ENCODE results near the gene CAPZA1. TPM values are rescaled to one million over a fixed set of nuclear protein-coding genes. Genes with fewer than 3 reads are reported as not detected.

The CAPZA1 gene
- total and polyA plus RNA-seq, 2 of the 8 experiments (the other 6 are each of a cell fraction or from before 2014, with no cell fraction given) = 48.9 to 107 TPM

GRCh38 chr1:112626887-112627286 is 7.3 kb downstream of the CAPZA1 start:
- Histone ChIP-seq H3K36me3 (ENCODE audit: control insufficient read depth in 2 of 4, insufficient read depth in 4 of 4, low read length in 3 of 4) (no peaks in the 10 kb centered on the region; a peak in 1 of 8 replicates), H3K14ac (ENCODE audit: insufficient read length) (no peak overlapping the region), H2BK15ac (ENCODE audit: low read length) (no peak overlapping the region), H3K4ac (replicated peaks; ENCODE audit: insufficient read length, low read depth, low read length) (no peak overlapping the region), H4K91ac (replicated peaks; ENCODE audit: insufficient read length, low read length) (no peak overlapping the region), H2AFZ (ENCODE audit: low read length) (no peak overlapping the region), H3K23me2 (ENCODE audit: low read depth, low read length) (no peaks in the 10 kb centered on the region), H4K5ac (ENCODE audit: insufficient read length, low read depth, low read length) (no peak overlapping the region), H2BK12ac (ENCODE audit: low read depth, low read length) (no peak overlapping the region), H3K27ac (ENCODE audit: low read depth, low read length) (no peak overlapping the region), H3K27me3 (replicated peaks in 1 of 4; ENCODE audit: control insufficient read depth in 3 of 4, extremely low read depth in 1 of 4, insufficient read depth in 3 of 4, low read length in 3 of 4) (no peaks in the 10 kb centered on the region), H4K20me1 (replicated peaks in 1 of 2; ENCODE audit: control insufficient read depth in 1 of 2, insufficient read depth in 2 of 2, low read length in 2 of 2) (peaks cover 7 to 16% of the 10 kb centered on the region in 2 experiments), H2BK5ac (ENCODE audit: low read depth, low read length) (no peak overlapping the region), H3K9me3 (ENCODE audit: insufficient read depth in 2 of 2, low read depth in 1 of 2, low read length in 1 of 2) (no peaks in the 10 kb centered on the region), H3K79me1 (ENCODE audit: low read depth, low read length) (peaks cover 3% of the 10 kb centered on the region), H3K23ac (ENCODE audit: insufficient read length) (no peak overlapping the region), H2AK5ac (ENCODE audit: low read depth, low read length) (no peak overlapping the region), H3K4me3 (ENCODE audit: extremely low read depth in 1 of 4, insufficient read depth in 2 of 4, low read depth in 3 of 4, low read length in 4 of 4) (no peak overlapping the region), H3K79me2 (ENCODE audit: control insufficient read depth in 1 of 2, insufficient read depth in 2 of 2, low read length in 2 of 2) (peaks cover 18 to 90% of the 10 kb centered on the region in 2 experiments), H3K56ac (replicated peaks; ENCODE audit: insufficient read length, low read depth, low read length) (no peak overlapping the region), H3K4me2 (ENCODE audit: insufficient read depth in 1 of 2, low read depth in 2 of 2, low read length in 2 of 2) (no peak overlapping the region), H3K18ac (ENCODE audit: extremely low read depth, low read length) (no peak overlapping the region), H3K9ac (replicated peaks in 1 of 4; ENCODE audit: extremely low read depth in 1 of 4, low read depth in 3 of 4, low read length in 3 of 4) (no peak overlapping the region), H3K4me1 (replicated peaks in 1 of 4; ENCODE audit: control insufficient read depth in 3 of 4, insufficient read depth in 4 of 4, low read length in 3 of 4) (no peaks in the 10 kb centered on the region), H2BK20ac (ENCODE audit: low read length) (no peak overlapping the region), H4K8ac (ENCODE audit: extremely low read depth, insufficient read depth, low read length) (no peak overlapping the region), H2BK120ac (replicated peaks; ENCODE audit: low read depth, low read length) (no peak overlapping the region)
- no peak for TF ChIP-seq CBX8 (IDR thresholded peaks at IDR 0.05; ENCODE audit: borderline replicate concordance, low read depth, low read length)
- ChIA-PET POLR2A (ENCODE audit: partially characterized antibody) (interaction anchor here (0.6 to 1.6 kb wide), 3 partner anchors 8 to 171 kb away, joined by 3 to 4 read pairs (median 3); partner anchors contain the start of gene ST7L), CTCF (ENCODE audit: partially characterized antibody) (interaction anchor here (0.6 kb wide), 1 partner anchor 35 kb away, joined by 4 read pairs; no protein-coding TSS in a partner anchor)
- FAIRE-seq (no peak), DNase-seq (ENCODE audit: low read depth in 1 of 2, low spot score in 2 of 2) (no peak)
